NCI-H510A treated with DMSO at 0.1 percent for 48 hours (cell line): ENCODE measurements around the gene MAP9.
"Not testable (repeated sequence)": the region's sequence is repeated elsewhere in the genome, so short reads cannot be mapped to it uniquely, and the experiment has no call there.

Source experiments
- DNase-seq: peaks from one replicate; lab custom pipeline; 2025; lab: John Stamatoyannopoulos, UW

Gene MAP9

DNA sequence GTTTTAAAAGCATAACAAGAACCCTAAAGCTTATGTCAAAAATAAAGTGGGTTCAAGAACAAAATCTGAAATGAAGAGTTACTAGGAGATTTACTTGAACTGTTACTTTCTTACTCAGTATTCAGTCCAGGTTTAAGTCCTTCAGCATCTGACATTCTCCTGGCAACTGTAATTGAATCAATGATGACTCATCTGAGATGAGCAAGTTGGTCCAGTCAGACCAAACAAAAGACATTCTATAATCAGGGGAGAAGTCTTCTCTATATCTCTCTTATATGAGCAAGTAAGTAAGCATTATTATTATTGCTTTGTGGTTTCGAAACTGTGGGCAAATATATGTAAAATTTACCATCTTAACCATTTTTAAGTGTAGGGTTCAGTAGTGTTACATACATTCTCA is 34.6 kb downstream of the MAP9 start:
- DNase-seq, result no peak

DNA sequence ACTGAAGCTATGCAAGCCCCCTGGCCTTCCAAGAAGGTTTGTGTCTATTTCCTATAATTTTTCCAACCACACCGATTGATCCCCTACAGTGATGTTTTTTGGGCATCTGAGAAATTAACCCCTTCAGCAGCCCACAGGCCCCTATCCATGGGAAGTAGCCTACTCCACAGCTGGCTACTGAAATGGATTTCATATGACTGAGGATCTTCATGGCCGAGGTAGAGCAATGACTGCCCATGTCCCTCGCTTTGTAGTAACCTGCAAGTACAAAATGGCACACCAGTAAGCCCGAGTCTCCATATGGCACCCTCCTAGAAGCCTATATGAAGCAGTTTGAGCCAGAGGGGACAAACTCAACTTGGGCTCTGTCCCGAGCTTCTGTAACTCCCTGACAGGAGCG is 36.8 kb downstream of the MAP9 start:
- DNase-seq, result no peak

DNA sequence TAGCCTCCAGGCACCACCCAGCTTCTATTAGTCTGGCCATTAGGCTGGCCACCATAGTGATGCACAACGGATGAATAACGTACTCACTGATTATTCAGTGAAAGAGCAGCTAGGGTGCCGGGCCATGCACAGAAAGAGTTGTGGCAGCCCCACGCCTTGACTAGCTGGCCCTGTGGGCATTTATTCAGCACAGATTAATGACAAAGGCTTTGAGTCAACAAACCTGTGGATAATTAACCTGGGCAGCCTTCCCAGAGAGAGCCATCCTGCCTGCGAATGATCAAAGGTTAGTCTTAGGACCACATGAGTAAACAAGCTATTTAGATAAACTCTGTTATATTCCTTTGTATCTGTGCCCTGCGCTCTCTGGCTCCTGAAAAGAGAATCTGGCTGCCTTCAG is 37.2 kb downstream of the MAP9 start:
- DNase-seq, result no peak

GRCh38 chr4:155338196-155338595 is 38.6 kb downstream of the MAP9 start:
- DNase-seq, result no peak

DNA sequence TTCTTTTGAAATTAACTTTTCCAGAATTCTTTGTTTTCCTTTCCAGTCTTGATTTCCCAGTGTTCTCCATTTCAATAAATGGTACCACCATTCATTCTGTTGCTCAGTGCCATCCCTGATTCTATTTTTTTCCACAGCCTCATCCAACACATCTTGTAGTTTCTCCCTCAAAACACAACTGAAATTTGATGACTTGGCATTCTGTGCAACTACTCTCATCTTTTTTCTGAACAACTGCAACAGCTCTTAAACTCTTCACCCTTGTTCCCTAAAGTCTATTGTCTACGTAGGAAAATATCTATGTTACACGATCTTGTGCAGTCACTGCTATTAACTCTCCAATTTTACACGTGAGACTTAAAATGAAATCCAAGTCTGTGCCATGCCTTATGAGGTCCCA is 40.5 kb downstream of the MAP9 start:
- no peak for DNase-seq

GRCh38 chr4:155331478-155331877 is 45.3 kb downstream of the MAP9 start:
- DNase-seq, result no peak

DNA sequence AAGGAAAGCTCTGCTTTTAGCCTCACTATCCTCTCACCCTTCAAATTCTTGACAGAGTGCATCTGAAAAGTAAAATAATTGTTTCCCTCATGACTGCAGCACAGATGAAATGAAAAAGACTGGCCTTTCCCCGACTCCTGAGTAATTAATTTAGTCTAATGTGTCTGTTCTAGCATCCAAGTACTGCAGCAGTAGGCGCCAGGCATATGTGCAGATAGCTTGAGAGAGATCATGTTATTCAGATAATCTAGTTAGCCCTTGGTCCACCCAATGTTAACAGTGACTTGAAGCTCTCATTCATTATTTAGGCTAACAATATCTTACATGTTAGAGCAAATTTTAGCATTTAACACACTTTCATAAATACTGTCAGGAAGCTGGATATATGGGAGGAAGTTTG is 54.0 kb downstream of the MAP9 start:
- no peak for DNase-seq

DNA sequence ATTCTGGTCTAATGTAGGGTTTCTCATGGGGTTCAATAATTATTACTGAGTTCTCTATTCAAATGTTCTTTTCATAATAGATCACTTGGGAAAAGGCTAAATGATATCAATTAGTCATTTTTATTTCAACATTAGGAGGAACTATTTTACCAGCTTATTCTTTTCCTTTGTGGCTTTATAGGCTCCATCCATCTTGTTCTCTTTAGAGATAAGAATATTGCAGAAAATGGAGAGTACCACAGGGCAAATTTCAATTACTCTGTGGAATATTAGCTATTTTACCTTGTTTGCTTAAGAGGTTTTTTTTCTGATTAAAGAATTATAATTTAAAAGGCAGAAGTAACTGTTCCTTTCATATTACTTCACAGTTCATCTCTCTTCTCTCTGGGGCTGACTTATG is 55.8 kb downstream of the MAP9 start:
- DNase-seq, result no peak

DNA sequence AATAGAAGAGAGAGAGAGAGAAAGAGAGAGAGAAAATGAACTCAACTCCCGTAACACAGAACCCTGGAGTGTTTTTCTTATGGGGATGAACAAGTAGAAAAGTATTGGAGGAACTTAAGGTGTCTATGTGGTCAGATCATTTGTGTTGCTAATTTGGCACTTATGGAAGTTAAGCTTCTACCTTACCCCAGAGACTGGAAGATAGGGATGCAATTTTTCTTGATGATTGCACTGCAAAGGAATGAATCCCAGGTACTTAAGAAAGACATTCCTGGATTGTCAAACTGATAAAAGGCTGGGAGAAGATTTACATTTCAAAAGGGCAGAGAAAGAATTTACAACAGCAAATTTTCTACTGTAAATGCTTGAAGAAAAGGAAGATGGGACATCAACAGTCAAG is 57.2 kb downstream of the MAP9 start:
- no peak for DNase-seq

DNA sequence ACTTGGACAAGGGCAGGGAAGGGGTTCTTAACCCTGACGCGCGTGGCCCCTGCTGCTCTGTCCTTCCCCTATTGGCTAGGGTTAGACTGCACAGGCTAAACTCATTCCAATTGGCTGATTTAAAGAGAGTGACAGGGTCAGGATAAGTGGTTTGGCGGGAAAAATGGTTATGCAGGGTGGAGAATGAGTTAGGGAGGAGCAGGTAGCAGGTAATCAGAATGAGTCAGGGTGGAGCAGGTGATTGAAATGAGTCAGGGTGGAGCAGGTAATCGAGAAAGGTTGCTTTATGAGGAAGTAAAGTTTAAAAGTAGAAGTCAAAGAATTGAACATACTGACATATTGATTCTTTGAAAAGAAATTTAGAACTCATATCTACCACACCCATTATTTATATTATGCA is 64.7 kb downstream of the MAP9 start:
- DNase-seq, result not testable (repeated sequence)

GRCh38 chr4:155307731-155308277 is 69.0 kb downstream of the MAP9 start:
- DNase-seq, result no peak

GRCh38 chr4:155305619-155306018 is 71.1 kb downstream of the MAP9 start:
- no peak for DNase-seq

DNA sequence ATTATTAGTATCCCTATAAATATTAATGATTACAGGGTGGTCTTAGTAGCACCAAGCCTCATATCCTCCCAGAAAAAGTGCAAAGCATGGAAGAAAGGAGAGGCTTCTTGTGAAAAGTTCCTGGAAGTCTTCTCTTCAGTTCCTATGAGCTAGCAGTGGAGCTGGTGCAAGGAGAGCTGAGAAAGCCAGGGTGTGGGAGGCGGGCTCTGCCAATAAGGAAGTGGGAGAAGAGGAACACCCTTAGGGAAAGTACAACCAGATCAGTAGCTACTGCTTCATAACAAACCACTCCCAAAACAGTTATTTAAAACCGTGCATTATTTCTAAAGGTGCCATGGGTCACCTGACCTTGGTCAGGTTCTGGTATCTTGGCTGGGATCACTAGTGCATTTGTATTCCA is 72.4 kb downstream of the MAP9 start:
- no peak for DNase-seq

DNA sequence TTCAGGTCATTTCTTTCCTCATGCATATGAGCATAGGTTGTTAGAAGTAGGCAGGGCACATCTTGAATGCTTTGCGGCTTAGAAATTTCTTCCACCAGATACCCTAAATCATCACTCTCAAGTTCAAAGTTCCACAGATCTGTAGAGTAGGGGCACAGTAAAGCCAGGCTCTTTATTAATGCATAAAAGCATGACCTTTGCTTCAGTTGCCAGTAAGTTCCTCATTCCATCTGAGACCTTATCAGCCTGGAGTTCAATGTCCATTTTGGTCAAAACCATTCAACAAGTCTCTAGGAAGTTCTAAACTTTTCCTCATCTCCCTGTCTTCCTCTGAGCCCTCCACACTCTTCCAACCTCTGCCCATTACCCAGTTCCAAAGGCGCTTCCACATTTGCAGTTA is 77.7 kb downstream of the MAP9 start:
- DNase-seq, result no peak
